Measurements from ENCODE around the gene AOAH. TPM values are rescaled to one million over a fixed set of nuclear protein-coding genes. Genes with fewer than 3 reads are reported as not detected.

The AOAH gene
- total and polyA plus RNA-seq, 2 of the 4 experiments (the other 2 are of a cell fraction) = not detected

DNA sequence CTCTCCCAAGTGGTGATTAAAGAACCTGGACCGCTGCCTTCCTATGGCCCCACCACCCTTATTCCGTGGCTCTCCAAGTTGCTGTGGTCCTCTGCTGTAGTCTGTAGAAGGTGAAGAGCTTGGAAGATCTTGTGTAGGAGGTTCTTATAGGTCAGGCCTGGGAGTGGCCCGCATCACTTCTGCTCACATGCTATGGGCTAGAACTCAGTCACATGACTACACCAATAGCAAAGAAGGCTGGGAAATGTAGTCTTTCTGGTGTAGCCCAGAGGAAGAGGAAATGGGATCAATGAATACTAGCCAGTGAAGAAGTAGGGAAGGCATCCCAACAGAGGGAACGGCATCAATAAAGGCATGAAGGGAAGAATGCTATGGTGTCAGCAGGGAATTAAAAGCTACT lies 41.3 kb upstream of the AOAH start:
- WGBS, 2 experiments (ENCODE audit: extremely low coverage in 2 of 2, insufficient read length in 1 of 2) = 50% methylated on average over 1 of the region's 4 CpGs; no CpG with 5 or more reads in 1 of the 2 experiments
- Histone ChIP-seq H3K9ac (ENCODE audit: low read depth, low read length) (no peak overlapping the region), H2BK15ac (ENCODE audit: low read depth, low read length) (no peak overlapping the region), H2BK120ac (ENCODE audit: low read depth, low read length) (no peak overlapping the region), H3K56ac (ENCODE audit: extremely low read depth, insufficient read depth, low read length) (no peak overlapping the region), H3K14ac (replicated peaks; ENCODE audit: low read depth, low read length) (no peak overlapping the region), H3K27me3 (ENCODE audit: control insufficient read depth, insufficient read depth, low read length) (no peaks in the 10 kb centered on the region), H3K27ac (ENCODE audit: insufficient read depth, low read length) (no peak overlapping the region), H3K18ac (ENCODE audit: low read depth, low read length) (no peak overlapping the region), H2AK9ac (replicated peaks; ENCODE audit: low read depth, low read length, poor library complexity) (no peak overlapping the region), H3K9me3 (ENCODE audit: control insufficient read depth, insufficient read depth, low read length) (no peaks in the 10 kb centered on the region), H4K5ac (ENCODE audit: low read depth, low read length) (no peak overlapping the region), H3K23ac (ENCODE audit: low read depth, low read length) (no peak overlapping the region), H3K4me2 (ENCODE audit: low read depth, low read length) (no peak overlapping the region), H4K8ac (ENCODE audit: low read depth in 2 of 2, low read length in 2 of 2) (no peak overlapping the region), H3K79me1 (ENCODE audit: low read depth in 1 of 2, low read length in 2 of 2) (no peaks in the 10 kb centered on the region), H2AFZ (replicated peaks; ENCODE audit: low read length, poor library complexity) (no peak overlapping the region), H3K4me1 (ENCODE audit: control insufficient read depth, insufficient read depth, low read length) (no peaks in the 10 kb centered on the region), H4K20me1 (ENCODE audit: insufficient read depth, low read length) (no peaks in the 10 kb centered on the region), H3K9me1 (ENCODE audit: insufficient read depth, low read length) (no peaks in the 10 kb centered on the region), H4K91ac (ENCODE audit: insufficient read depth, low read depth, low read length) (no peak overlapping the region), H2BK5ac (ENCODE audit: low read depth, low read length, poor library complexity, severe bottlenecking) (no peak overlapping the region), H3K36me3 (ENCODE audit: control insufficient read depth, insufficient read depth, low read length) (no peaks in the 10 kb centered on the region), H3K4me3 (ENCODE audit: insufficient read depth, low read depth, low read length) (no peak overlapping the region), H2BK20ac (ENCODE audit: low read depth, low read length) (no peak overlapping the region), H2AK5ac (ENCODE audit: low read depth, low read length) (no peak overlapping the region), H3K4ac (ENCODE audit: low read depth, low read length) (no peak overlapping the region)
- no peak for DNase-seq
- ATAC-seq (ENCODE audit: low read depth) = no peak
- dilution Hi-C loops (cut with HindIII; ENCODE audit: low sequenced_read_pairs, unreplicated experiment) (no loop called here), in situ Hi-C loops (cut with MboI; ENCODE audit: low sequenced_read_pairs) (no loop called here), intact Hi-C loops (cut with micrococcal nuclease) (no loop called here)
- TF ChIP-seq, protein P1, sequence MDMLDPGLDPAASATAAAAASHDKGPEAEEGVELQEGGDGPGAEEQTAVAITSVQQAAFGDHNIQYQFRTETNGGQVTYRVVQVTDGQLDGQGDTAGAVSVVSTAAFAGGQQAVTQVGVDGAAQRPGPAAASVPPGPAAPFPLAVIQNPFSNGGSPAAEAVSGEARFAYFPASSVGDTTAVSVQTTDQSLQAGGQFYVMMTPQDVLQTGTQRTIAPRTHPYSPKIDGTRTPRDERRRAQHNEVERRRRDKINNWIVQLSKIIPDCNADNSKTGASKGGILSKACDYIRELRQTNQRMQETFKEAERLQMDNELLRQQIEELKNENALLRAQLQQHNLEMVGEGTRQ (IDR thresholded peaks at IDR 0.05; ENCODE audit: low read depth, low read length) = no peak
- TF ChIP-seq MAZ (IDR thresholded peaks at IDR 0.05; ENCODE audit: borderline replicate concordance, low read depth, low read length) (no peak), MAFK (IDR thresholded peaks at IDR 0.05; ENCODE audit: low read depth, low read length) (no peak), SMC3 (IDR thresholded peaks at IDR 0.05; ENCODE audit: low read depth, low read length) (no peak), CHD1 (IDR thresholded peaks at IDR 0.05; ENCODE audit: low read depth, low read length) (no peak), NFE2L2 (IDR thresholded peaks at IDR 0.05; ENCODE audit: low read depth, low read length) (no peak), MXI1 (IDR thresholded peaks at IDR 0.05; ENCODE audit: borderline replicate concordance, low read depth, low read length) (no peak), RAD21 (IDR thresholded peaks at IDR 0.05; ENCODE audit: low read length) (no peak), POLR2A (IDR thresholded peaks at IDR 0.05; ENCODE audit: low read depth, low read length) (no peak), RCOR1 (IDR thresholded peaks at IDR 0.05; ENCODE audit: insufficient replicate concordance, low read length) (no peak), FOS (IDR thresholded peaks at IDR 0.05; ENCODE audit: low read depth, low read length) (no peak), BHLHE40 (IDR thresholded peaks at IDR 0.05; ENCODE audit: low read depth, low read length) (no peak), CEBPB (IDR thresholded peaks at IDR 0.05; ENCODE audit: low read depth, low read length) (no peak)
- TF ChIP-seq, protein P2, sequence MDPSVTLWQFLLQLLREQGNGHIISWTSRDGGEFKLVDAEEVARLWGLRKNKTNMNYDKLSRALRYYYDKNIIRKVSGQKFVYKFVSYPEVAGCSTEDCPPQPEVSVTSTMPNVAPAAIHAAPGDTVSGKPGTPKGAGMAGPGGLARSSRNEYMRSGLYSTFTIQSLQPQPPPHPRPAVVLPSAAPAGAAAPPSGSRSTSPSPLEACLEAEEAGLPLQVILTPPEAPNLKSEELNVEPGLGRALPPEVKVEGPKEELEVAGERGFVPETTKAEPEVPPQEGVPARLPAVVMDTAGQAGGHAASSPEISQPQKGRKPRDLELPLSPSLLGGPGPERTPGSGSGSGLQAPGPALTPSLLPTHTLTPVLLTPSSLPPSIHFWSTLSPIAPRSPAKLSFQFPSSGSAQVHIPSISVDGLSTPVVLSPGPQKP (IDR thresholded peaks at IDR 0.05; ENCODE audit: borderline replicate concordance, low read depth, low read length) = no peak
- TF ChIP-seq, protein P3, sequence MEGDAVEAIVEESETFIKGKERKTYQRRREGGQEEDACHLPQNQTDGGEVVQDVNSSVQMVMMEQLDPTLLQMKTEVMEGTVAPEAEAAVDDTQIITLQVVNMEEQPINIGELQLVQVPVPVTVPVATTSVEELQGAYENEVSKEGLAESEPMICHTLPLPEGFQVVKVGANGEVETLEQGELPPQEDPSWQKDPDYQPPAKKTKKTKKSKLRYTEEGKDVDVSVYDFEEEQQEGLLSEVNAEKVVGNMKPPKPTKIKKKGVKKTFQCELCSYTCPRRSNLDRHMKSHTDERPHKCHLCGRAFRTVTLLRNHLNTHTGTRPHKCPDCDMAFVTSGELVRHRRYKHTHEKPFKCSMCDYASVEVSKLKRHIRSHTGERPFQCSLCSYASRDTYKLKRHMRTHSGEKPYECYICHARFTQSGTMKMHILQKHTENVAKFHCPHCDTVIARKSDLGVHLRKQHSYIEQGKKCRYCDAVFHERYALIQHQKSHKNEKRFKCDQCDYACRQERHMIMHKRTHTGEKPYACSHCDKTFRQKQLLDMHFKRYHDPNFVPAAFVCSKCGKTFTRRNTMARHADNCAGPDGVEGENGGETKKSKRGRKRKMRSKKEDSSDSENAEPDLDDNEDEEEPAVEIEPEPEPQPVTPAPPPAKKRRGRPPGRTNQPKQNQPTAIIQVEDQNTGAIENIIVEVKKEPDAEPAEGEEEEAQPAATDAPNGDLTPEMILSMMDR (conservative IDR thresholded peaks at IDR 0.05; ENCODE audit: low read depth, low read length) = no peak
- ChIA-PET POLR2A (ENCODE audit: unreplicated experiment) (interaction anchor here (0.6 kb wide), 1 partner anchor 427 kb away, joined by 12 read pairs; no protein-coding TSS in a partner anchor), CTCF (no interaction called here)
- no TSS peak for BruUV-seq (replicated peaks)

Data from IMR-90 (cell line).